Fibroblast of the aortic adventitia (primary cell): ENCODE measurements around the gene KLF7. TPM values are rescaled to one million over a fixed set of nuclear protein-coding genes. Genes with fewer than 3 reads are reported as not detected.

ENCODE experiments used
- DNase-seq: peaks from one replicate; pipeline ENCODE4 v3.0.0-alpha.2; 2010; ENCODE audit warnings: low read depth
- H3K4me3 ChIP-seq: 2 replicates; pipeline ENCODE4 v1.5.1; 2011; ENCODE audit warnings: low read depth, mild to moderate bottlenecking, control low read depth, low read length, moderate library complexity
- total RNA-seq: library from RNA; depleted of rRNA; stranded (reverse); fragments of >200 nt; gene quantifications from 2 replicates; pipeline ENCODE4 v1.2.3, GENCODE V29; 2012; ENCODE audit warnings: low replicate concordance
- TF ChIP-seq, protein P1 (sequence below): IDR thresholded peaks from 2 replicates; pipeline ENCODE4 v1.5.1; 2011; ENCODE audit warnings: mild to moderate bottlenecking, low read length, control low read depth, inconsistent platforms; ENCODE audit not compliant: insufficient read depth

Gene KLF7
- total RNA-seq, 1 donor, result 38.5 TPM

DNA sequence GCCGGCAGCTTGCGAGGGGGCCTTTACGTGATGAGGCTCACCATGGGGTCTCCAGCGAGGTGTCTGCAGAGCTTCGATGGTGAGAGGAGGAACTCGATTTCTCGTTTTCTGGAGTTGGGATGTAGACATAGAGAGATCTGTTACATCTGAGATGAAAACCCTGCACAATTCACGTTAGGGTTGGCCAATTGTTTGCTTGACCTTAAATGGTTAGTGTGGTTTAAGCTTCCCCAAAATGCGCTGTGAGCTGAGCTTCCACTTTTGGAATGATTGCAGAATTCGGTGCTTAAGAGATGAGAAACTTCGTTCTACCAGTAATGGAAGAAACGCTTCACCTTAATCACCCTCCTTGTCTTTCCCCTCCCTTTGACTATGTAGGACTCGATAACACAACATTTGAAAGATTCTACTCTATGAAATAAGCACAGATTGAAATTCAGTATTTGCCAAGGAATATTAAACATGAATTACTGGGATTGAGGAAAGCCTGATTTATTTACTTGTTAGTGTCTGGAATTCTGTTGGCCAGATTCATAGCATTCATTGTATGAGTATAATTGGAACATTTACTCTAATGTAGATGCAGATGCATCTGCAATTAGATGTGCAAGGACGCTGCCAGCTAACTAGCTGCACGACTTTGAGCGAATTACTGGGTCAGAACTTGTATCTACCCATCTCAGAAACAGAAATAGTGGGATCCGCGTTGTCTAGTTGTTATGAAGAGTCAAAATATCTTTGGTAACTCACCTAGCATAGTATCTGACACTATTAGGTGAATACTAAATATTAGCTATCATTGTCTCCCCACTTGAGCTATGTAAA lies 1.6 kb upstream of the KLF7 start:
- DNase-seq, result peak; percentile 73

DNA sequence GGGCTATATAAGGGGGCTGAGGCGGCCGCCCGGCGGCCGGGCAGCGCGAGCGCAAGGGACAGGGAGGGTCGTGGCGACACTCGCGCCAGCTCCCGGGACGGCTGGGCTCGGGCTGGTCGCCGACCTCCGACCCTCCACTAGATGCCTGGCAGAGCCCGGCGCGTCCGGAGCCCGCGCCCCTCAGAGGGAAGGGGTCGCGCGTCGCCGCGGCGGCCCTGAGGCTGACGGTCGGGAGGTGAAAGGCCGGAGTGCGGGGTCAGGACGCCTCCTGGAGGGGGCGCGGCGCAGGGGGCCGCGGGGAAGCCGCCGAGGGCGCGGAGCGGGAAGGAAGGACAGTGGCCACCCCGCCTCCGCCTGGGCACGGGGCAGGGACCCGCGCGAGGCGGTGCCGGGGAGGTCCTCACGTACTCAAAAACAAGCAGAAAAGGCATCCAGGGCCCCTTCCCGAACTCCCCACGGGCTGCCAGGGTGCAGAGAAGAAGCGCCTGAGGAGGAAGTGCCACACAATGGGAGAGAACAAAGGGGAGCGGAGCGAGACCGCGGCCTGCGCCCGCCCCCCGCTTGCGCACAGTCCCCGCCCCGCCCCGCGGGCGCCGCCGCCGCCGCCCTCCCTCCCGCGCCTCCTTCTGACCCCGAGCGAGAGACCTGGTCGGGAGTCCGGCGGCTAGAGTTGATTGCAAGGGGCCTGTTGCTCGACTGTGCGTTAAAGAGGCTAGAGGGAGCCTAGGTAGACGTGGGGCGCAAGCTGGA lies 776 bp upstream of the KLF7 start:
- peak; percentile 83 for DNase-seq
- TF ChIP-seq, protein P1, sequence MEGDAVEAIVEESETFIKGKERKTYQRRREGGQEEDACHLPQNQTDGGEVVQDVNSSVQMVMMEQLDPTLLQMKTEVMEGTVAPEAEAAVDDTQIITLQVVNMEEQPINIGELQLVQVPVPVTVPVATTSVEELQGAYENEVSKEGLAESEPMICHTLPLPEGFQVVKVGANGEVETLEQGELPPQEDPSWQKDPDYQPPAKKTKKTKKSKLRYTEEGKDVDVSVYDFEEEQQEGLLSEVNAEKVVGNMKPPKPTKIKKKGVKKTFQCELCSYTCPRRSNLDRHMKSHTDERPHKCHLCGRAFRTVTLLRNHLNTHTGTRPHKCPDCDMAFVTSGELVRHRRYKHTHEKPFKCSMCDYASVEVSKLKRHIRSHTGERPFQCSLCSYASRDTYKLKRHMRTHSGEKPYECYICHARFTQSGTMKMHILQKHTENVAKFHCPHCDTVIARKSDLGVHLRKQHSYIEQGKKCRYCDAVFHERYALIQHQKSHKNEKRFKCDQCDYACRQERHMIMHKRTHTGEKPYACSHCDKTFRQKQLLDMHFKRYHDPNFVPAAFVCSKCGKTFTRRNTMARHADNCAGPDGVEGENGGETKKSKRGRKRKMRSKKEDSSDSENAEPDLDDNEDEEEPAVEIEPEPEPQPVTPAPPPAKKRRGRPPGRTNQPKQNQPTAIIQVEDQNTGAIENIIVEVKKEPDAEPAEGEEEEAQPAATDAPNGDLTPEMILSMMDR, result no peak
- H3K4me3 ChIP-seq, result peak overlapping the region; percentile 77

More for the DNA sequence above, 1.6 kb upstream of the KLF7 start:
- H3K4me3 ChIP-seq, result peak overlapping the region; percentile 77
- TF ChIP-seq, protein P1, result no peak

DNA sequence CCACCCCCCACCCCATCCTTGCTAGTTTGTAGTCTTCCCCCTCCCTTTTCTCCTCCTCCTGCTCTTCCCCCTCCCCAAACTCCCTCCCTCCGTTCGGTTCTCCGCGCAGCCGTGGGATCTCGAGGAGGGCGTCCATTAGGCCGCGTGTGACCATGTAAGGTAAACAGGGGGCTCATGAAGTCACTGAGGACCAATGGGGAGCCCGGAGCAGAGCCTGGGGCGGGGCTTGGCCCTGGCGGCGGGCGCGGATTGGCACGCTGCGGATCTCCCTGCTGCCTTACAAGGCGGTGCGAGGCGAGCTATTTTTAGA lies 246 bp upstream of the KLF7 start:
- DNase-seq, result peak; percentile 100
- TF ChIP-seq, protein P1, result no peak
- peak overlapping the region; percentile 77 for H3K4me3 ChIP-seq

DNA sequence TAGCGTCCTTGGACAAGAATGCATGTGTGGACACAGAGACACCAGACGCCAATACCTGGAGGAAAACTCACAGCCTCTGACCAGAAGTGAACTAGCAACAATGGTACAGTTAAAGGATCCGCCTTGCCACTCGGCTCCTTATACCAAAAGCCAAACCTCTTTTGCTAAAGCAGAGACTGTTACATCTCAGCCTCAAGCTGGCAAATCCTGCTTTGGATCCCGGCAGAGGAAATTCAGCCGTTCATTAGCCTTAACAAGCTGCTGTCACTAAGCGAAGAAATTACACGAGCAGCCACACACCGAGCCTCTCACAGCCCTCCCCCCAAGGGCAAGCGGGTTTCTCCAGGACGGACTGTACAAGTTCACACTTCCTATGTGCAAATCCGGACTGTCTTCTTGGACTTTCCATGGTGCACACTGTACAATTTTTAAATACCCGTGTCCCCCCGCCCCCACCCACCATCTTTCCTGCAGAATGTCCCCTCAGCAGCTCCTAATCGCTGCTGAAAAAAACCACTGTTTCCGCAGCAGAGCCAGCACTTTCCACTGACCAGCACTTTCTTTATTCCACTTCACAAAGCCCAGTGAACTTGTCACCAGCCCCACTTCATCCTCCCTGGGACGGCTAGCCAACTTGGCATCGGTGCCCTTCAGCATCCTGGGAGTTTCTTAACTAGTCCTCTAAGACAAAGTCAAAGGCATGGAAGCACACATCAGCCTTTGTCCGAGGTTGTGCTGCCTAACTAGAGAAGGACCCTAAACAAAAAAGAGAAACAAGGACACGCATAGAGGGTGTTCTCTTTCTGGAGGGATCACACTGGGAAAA lies 1.5 kb downstream of the KLF7 start:
- peak; percentile 57 for DNase-seq
- TF ChIP-seq, protein P1, result no peak
- H3K4me3 ChIP-seq, result peak overlapping the region; percentile 71

DNA sequence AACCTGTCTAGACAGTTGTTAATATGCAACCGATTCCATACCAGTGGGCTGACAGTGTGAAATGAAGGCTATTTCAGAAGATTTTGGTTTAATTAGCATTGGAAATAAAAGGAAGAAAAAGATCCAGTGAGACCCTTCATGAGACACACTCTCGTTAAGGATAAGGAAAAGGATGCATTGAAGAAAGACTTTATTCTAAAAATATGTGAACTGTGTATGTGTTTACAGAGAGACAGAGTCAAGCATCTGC lies 2.1 kb downstream of the KLF7 start:
- TF ChIP-seq, protein P1, result no peak
- no peak for DNase-seq
- H3K4me3 ChIP-seq, result peak overlapping the region; percentile 71

DNA sequence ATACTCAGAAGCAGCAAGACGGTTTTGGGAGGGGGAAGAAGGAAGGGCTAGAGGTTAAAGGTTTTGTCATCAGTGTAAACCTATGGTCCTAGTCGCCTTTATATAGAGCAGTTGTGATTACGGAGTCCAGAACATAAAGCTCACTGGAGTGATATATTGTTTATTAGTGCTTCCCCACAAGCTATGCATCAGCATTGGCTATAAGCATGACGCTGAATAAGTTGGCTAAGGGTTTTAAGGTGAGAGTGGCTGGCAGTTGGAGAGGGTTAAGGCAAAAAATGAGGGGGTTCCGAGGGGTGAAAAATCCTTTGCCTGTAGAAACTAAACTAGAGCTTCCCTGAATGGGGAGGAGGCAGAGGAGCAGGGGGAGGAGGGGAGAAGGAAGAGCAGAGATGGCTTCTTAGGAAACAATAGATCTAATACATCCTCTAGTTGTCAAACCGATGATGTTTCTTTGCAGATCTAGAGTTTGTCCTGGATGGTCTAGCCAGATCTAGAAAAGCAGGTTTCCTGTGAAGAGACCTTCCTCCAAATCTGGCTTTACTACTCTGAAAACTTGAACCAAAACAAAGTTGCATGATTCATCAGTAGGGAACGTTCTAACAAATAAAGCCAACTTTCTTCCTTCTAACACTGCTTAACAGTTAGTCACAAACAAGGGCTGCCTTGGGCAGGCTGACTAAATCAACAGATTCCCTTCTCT lies 2.5 kb downstream of the KLF7 start:
- peak; percentile 91 for DNase-seq
- TF ChIP-seq, protein P1, result no peak

More for the DNA sequence above, 2.5 kb downstream of the KLF7 start:
- peak overlapping the region; percentile 71 for H3K4me3 ChIP-seq
